ENCODE data around the gene C2orf69. TPM values are rescaled to one million over a fixed set of nuclear protein-coding genes. Genes with fewer than 3 reads are reported as not detected.

C2orf69 gene
- total and polyA plus RNA-seq, 2 of the 8 experiments (the other 6 are each of a cell fraction or from before 2014, with no cell fraction given) = 3.9 to 32.0 TPM

DNA sequence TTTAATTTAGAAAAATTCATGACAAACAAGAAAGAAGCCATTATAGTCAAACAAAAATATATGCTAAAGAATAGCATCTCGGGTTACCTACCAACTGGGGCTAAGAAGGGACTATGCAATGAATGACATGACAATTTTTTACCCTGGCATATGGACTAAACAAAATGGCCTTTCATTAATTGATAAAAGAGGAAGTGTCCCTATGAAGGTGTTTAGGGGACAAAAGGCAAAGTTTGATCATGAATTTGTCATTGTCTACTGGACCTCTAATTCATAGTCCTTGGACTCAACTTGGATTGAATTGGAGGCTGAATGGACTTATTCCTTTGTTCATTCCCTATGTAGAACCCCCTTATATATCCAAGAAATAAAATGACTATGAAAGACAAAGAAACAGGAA lies 57.0 kb downstream of the C2orf69 start:
- no peak overlapping the region for H3K14ac ChIP-seq (ENCODE audit: insufficient read length)
- 78% methylated on average over 1 of the region's 1 CpG; no CpG with 5 or more reads in 1 of the 2 experiments for WGBS, 2 experiments (ENCODE audit: extremely low coverage in 1 of 2, insufficient coverage in 1 of 2, insufficient read length in 1 of 2, insufficient replicate concordance in 2 of 2, low coverage in 1 of 2, low lambda C conversion rate in 2 of 2, missing lambda C conversion rate in 1 of 2)
- no peak overlapping the region for H2BK5ac ChIP-seq (ENCODE audit: low read depth, low read length)
- H3K79me1 ChIP-seq (ENCODE audit: low read depth, low read length) = no peaks in the 10 kb centered on the region
- H3K27me3 ChIP-seq (replicated peaks in 1 of 4; ENCODE audit: control insufficient read depth in 3 of 4, extremely low read depth in 1 of 4, insufficient read depth in 3 of 4, low read length in 3 of 4) = no peaks in the 10 kb centered on the region
- no peak overlapping the region for H3K4ac ChIP-seq (replicated peaks; ENCODE audit: insufficient read length, low read depth, low read length)
- H3K18ac ChIP-seq (ENCODE audit: extremely low read depth, low read length) = no peak overlapping the region
- TF ChIP-seq KDM4A (IDR thresholded peaks at IDR 0.05; ENCODE audit: low read depth, low read length, severe bottlenecking) = no peak
- no peak for TF ChIP-seq NANOG (IDR thresholded peaks at IDR 0.05; ENCODE audit: insufficient read depth, low read depth, low read length, poor library complexity, severe bottlenecking)
- TF ChIP-seq EZH2 (IDR thresholded peaks at IDR 0.05; ENCODE audit: low read depth, low read length, severe bottlenecking) = no peak
- TF ChIP-seq EP300 (IDR thresholded peaks at IDR 0.05; ENCODE audit: borderline replicate concordance in 1 of 2, low read depth in 2 of 2, low read length in 2 of 2) = no peak
- H3K9ac ChIP-seq (replicated peaks in 1 of 4; ENCODE audit: extremely low read depth in 1 of 4, low read depth in 3 of 4, low read length in 3 of 4) = no peak overlapping the region; a peak in 1 of 7 replicates
- no peak overlapping the region for H3K4me3 ChIP-seq (ENCODE audit: extremely low read depth in 1 of 4, insufficient read depth in 2 of 4, low read depth in 3 of 4, low read length in 4 of 4)
- ChIA-PET CTCF (ENCODE audit: partially characterized antibody) (interaction anchor here (0.9 to 1.0 kb wide), 2 partner anchors 16 to 24 kb away, joined by 4 to 5 read pairs; no protein-coding TSS in a partner anchor), POLR2A (ENCODE audit: partially characterized antibody) (interaction anchor here (2.0 kb wide), 1 partner anchor 12 kb away, joined by 4 read pairs; no protein-coding TSS in a partner anchor)
- H2BK12ac ChIP-seq (ENCODE audit: low read depth, low read length) = no peak overlapping the region
- no peak overlapping the region for H2BK120ac ChIP-seq (replicated peaks; ENCODE audit: low read depth, low read length)
- no peak overlapping the region for H4K5ac ChIP-seq (ENCODE audit: insufficient read length, low read depth, low read length)
- no peak for DNase-seq (ENCODE audit: low read depth in 1 of 2, low spot score in 2 of 2)
- peaks cover 2 to 29% (median 8%) of the 10 kb centered on the region in 4 experiments; a peak in 5 of 8 replicates for H3K36me3 ChIP-seq (ENCODE audit: control insufficient read depth in 2 of 4, insufficient read depth in 4 of 4, low read length in 3 of 4)
- no peaks in the 10 kb centered on the region for H3K79me2 ChIP-seq (ENCODE audit: control insufficient read depth in 1 of 2, insufficient read depth in 2 of 2, low read length in 2 of 2)
- H4K20me1 ChIP-seq (replicated peaks in 1 of 2; ENCODE audit: control insufficient read depth in 1 of 2, insufficient read depth in 2 of 2, low read length in 2 of 2) = peaks cover 0 to 3% of the 10 kb centered on the region in 2 experiments
- no peak overlapping the region for H3K23ac ChIP-seq (ENCODE audit: insufficient read length)
- no peak overlapping the region for H4K91ac ChIP-seq (replicated peaks; ENCODE audit: insufficient read length, low read length)
- FAIRE-seq = no peak
- H2AFZ ChIP-seq (ENCODE audit: low read length) = no peak overlapping the region
- H3K27ac ChIP-seq (ENCODE audit: low read depth, low read length) = no peak overlapping the region
- no peaks in the 10 kb centered on the region for H3K9me3 ChIP-seq (ENCODE audit: insufficient read depth in 2 of 2, low read depth in 1 of 2, low read length in 1 of 2)
- no peaks in the 10 kb centered on the region for H3K23me2 ChIP-seq (ENCODE audit: low read depth, low read length)
- no peak overlapping the region for H4K8ac ChIP-seq (ENCODE audit: extremely low read depth, insufficient read depth, low read length)
- H3K4me2 ChIP-seq (ENCODE audit: insufficient read depth in 1 of 2, low read depth in 2 of 2, low read length in 2 of 2) = no peak overlapping the region
- H2BK15ac ChIP-seq (ENCODE audit: low read length) = no peak overlapping the region
- H3K56ac ChIP-seq (replicated peaks; ENCODE audit: insufficient read length, low read depth, low read length) = no peak overlapping the region
- no peak overlapping the region for H2BK20ac ChIP-seq (ENCODE audit: low read length)
- H3K4me1 ChIP-seq (replicated peaks in 1 of 4; ENCODE audit: control insufficient read depth in 3 of 4, insufficient read depth in 4 of 4, low read length in 3 of 4) = no peaks in the 10 kb centered on the region
- no peak overlapping the region for H2AK5ac ChIP-seq (ENCODE audit: low read depth, low read length)

Data from H1 (cell line).